Measurements from ENCODE around the gene MAGI1.

GRCh38 chr3:65767551-65767950, 271.2 kb downstream of the MAGI1 start:
- TF ChIP-seq, protein P1, sequence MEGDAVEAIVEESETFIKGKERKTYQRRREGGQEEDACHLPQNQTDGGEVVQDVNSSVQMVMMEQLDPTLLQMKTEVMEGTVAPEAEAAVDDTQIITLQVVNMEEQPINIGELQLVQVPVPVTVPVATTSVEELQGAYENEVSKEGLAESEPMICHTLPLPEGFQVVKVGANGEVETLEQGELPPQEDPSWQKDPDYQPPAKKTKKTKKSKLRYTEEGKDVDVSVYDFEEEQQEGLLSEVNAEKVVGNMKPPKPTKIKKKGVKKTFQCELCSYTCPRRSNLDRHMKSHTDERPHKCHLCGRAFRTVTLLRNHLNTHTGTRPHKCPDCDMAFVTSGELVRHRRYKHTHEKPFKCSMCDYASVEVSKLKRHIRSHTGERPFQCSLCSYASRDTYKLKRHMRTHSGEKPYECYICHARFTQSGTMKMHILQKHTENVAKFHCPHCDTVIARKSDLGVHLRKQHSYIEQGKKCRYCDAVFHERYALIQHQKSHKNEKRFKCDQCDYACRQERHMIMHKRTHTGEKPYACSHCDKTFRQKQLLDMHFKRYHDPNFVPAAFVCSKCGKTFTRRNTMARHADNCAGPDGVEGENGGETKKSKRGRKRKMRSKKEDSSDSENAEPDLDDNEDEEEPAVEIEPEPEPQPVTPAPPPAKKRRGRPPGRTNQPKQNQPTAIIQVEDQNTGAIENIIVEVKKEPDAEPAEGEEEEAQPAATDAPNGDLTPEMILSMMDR (IDR thresholded peaks at IDR 0.05): no peak
- no peak for TF ChIP-seq POLR2A (IDR thresholded peaks at IDR 0.05)

Data from lower leg skin (tissue), 3 donors.